HFF-Myc (cell line): Measurements from ENCODE around the gene TMEM123.

ENCODE experiments used
- DNase-seq: peaks from one replicate; pipeline ENCODE4 v3.0.0-alpha.2; 2011; ENCODE audit warnings: low read depth; ENCODE audit errors: extremely low read depth
- H3K4me3 ChIP-seq: replicated peaks from 2 replicates; pipeline ENCODE4 v1.5.1; 2011; ENCODE audit warnings: low read depth, mild to moderate bottlenecking, control low read depth, low read length
- CTCF ChIP-seq: IDR thresholded peaks from 2 replicates; pipeline ENCODE4 v1.5.1; 2012; ENCODE audit warnings: mild to moderate bottlenecking, low read depth, low read length, control low read depth; ENCODE audit errors: missing control alignments

The TMEM123 gene

GRCh38 chr11:102391549-102392237, 60.9 kb downstream of the TMEM123 start:
- DNase-seq: no peak
- H3K4me3 ChIP-seq: no peak overlapping the region
- TF ChIP-seq CTCF: no peak

- H3K4me3 ChIP-seq: no peak overlapping the region
- DNase-seq: no peak
- TF ChIP-seq CTCF: peak; percentile 88
Observed at GRCh38 chr11:102390667-102391465, 61.7 kb downstream of the TMEM123 start.

- no peak for TF ChIP-seq CTCF
- no peak for DNase-seq
Observed at GRCh38 chr11:102389253-102389652, 63.3 kb downstream of the TMEM123 start.

GRCh38 chr11:102387043-102387781, 65.4 kb downstream of the TMEM123 start:
- no peak overlapping the region for H3K4me3 ChIP-seq
- no peak for DNase-seq
- no peak for TF ChIP-seq CTCF

More at GRCh38 chr11:102389253-102389652, 63.3 kb downstream of the TMEM123 start:
- H3K4me3 ChIP-seq: no peak overlapping the region

- no peak for DNase-seq
- no peak for TF ChIP-seq CTCF
Observed at GRCh38 chr11:102386136-102386734, 66.3 kb downstream of the TMEM123 start.

More at GRCh38 chr11:102386136-102386734, 66.3 kb downstream of the TMEM123 start:
- no peak overlapping the region for H3K4me3 ChIP-seq
